HG03139 (cell line): ENCODE data around the gene KPRP.

Experiments
- ATAC-seq: cut with Tn5 transposase; IDR thresholded peaks from one replicate; pipeline ENCODE4 v1.9.1; 2021; ENCODE audit not compliant: unreplicated experiment

KPRP gene, protein sequence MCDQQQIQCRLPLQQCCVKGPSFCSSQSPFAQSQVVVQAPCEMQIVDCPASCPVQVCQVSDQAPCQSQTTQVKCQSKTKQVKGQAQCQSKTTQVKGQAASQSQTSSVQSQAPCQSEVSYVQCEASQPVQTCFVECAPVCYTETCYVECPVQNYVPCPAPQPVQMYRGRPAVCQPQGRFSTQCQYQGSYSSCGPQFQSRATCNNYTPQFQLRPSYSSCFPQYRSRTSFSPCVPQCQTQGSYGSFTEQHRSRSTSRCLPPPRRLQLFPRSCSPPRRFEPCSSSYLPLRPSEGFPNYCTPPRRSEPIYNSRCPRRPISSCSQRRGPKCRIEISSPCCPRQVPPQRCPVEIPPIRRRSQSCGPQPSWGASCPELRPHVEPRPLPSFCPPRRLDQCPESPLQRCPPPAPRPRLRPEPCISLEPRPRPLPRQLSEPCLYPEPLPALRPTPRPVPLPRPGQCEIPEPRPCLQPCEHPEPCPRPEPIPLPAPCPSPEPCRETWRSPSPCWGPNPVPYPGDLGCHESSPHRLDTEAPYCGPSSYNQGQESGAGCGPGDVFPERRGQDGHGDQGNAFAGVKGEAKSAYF

DNA sequence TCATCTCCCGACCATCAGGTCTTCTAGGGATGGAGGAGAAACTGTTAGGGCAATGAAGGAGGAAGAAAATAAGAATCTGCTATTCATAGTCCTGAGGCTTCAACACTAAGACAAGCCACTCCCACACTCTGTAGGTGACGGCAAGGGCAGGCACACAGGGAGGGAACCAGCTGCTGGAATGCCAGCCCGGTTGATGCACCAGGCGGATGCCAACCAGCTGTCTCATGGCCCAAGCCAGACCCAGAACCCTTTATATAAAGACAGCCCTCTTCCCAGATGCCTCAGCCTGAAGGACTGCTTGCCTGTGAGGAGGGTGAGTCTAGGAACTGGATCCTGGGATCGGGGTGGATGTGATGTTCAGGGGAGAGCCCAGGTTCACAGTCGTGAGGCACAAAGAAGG, at the start of gene KPRP:
Gene KPRP (plus strand): TSS at position 279 of the 400 bp plus-strand sequence. CDS start 1,564 bp downstream, outside the sequence.
- ATAC-seq: no peak

DNA sequence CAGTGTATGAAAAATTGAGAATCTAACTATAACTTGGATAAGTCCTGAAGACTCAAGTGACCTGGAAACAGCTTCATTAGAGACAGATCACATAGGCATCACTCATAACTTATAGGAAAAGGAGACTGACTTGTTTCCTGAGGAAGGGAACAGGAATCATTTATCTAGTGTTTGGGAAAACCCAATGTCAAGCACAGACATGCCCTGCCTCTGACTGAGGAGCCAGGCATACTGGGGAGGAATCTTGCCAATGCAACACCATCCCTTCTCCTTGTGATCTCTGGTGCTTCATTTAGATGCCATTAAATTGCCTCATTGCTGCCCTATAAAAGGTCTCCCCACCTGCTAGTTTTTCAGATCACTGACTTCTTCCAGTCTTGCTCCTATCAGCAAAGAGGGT, 39.6 kb upstream of the KPRP start:
- ATAC-seq: no peak

DNA sequence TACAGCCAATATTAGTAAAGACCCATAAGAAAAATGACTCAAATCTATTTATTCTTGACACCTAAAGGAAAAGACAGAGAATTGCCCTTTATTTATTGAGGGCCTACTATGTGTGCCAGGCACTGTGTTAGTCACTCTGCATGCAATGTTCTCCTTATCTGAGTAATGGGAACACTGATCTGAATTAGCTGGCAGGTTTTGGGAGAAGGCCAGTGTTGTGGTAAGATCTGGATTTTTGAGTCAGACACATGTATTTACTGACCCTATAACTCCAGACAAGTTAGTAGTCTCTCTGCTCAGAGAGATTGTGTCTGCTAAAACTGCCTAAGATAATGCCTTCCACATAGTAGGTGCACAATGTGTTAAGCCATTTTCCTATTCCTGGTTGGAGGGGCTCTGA, 32.6 kb upstream of the KPRP start:
- no peak for ATAC-seq

DNA sequence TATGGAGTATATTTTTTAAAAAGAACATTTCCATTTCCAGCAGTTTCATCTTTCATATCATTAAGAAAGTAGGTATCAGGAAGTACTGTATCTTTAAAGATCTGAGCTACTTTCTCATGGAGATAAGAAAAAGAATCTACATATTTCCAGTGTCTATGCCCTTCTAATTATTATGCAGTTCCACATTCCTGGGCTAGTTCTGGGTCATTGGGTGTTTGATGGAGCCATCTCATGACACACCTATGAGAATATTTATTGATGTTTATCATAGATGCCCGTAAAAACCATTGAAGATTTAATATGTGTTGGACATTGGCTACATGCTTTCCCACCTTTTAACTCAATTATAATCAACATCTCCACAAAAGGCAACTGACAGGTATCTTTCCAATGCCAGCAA, 28.8 kb upstream of the KPRP start:
- no peak for ATAC-seq

DNA sequence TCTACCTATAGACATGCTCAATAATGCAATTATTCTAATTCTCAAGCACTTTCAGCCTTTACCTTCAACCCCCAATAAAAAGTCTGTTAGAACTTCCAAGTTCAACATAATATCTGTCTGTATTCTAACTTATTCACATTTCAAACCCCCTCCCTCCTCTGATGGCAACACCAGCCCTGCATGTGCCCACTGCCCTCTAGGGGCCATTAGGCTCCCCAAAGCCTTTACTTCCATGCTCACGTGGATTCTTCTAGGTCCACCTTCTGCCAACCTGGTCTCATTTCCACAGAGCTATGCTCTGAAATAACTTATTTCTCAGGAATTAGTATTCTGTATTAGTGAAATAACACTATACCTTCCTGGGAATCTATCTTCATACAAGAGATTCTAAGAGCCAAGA, 22.2 kb upstream of the KPRP start:
- no peak for ATAC-seq

DNA sequence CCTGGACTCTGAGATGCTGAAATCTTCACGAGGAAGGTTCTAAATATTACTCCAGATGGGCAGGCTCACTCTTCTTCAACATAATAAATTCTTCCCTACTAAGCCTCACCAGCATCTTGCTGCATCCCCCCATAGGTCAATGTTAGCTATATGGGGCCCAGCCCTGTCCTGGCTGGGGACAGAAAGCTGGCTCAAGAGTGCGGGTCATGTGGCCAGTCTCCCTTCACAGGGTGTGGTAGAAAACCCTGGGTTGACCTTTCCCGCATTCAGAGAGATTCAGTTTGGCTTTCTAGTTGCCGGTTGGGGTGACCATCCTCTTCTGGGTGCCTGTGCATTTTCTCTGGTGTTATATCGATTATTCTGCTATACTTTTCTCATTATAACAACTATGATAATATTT, 19.8 kb upstream of the KPRP start:
- no peak for ATAC-seq

DNA sequence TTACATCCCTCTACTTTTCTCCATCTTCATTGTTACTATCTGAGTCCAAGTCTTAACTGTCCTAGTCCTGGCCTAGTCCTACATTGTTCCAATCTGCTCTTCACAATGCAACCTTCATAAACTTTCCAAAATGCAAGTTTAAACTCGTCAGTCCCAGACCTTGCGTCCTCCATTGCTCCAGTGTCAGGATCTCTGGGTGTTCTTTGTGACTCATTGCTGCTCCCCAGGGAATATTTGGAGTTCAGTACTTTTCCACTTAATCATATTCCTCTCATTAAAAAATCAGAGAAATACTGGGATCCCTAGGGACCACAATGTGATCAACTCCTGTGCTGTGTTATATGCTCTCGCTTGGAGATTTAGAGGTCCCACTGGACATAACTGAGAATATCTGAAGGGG, 18.0 kb upstream of the KPRP start:
- ATAC-seq: no peak

DNA sequence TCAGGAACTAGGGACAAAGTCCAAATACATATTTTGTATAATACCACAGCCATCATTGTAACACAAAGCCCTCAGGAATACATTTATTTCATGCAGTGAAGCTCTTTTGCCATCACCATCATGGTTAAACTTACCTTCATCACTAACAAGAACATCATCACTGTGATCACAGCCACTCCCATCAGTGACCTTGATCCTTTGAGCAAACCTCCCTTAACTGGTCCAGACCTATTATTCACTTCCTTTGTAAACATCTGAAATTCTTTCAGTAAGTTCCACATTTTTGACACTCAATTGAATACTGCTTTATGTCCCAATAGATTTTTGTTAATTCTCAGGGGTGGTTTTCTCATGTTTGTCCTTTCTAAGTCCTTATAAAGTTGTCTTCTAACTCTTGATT, 16.2 kb upstream of the KPRP start:
- ATAC-seq: no peak

DNA sequence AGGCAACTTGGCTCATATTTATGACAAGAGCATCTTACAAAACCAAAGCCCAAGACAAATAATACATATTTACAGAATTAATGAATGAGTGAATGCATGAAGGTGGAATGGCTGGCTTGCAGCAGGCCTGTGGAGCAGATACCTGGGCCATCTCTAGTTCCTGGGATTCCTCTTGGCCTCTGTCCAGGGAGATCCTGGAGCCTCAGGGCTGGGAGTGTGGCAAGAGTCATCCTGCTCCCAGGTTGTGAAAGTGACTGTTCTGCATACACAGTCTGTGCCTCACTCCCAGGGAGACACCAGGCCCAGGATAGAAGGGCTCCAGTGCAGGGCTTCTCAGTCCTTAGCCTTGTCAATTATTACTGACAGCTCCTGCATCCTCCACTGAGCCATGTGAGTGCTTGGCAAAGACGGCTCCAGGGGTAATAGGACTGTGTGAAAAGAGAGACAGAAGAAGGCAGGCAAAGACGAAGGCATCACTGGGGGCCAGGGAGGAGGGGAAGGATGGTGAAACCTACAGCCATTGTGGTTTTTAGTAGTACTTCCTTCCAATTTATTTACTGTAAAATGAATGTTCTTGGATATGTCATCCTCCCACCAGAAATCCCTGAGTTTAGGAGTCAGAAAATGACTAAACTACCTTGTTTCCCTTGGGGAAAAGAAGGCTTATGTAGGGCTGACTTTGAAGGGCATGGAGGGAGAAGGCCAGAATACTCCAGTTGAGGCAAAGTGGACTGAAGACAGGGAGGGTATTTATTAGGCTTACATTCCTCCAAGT, 14.3 kb upstream of the KPRP start:
- no peak for ATAC-seq

DNA sequence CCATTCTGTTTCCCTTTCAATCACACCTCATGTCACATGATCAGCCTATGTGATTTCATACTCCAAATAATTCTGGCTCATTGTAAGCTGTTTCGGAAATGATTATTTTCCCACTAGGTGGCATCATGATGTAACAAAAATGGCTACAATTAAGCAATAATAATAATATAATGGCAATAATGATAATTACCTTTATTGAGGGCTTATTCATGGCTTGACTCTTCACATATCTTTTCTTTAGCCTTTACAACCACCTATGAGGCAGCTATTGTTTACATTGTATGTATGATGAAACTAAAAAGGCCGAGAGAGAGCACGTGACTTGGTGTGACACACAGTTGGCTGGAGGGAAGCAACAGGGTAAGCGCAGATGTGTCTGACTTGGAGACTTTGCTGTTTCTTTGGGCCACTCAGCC, 12.5 kb upstream of the KPRP start:
- no peak for ATAC-seq

DNA sequence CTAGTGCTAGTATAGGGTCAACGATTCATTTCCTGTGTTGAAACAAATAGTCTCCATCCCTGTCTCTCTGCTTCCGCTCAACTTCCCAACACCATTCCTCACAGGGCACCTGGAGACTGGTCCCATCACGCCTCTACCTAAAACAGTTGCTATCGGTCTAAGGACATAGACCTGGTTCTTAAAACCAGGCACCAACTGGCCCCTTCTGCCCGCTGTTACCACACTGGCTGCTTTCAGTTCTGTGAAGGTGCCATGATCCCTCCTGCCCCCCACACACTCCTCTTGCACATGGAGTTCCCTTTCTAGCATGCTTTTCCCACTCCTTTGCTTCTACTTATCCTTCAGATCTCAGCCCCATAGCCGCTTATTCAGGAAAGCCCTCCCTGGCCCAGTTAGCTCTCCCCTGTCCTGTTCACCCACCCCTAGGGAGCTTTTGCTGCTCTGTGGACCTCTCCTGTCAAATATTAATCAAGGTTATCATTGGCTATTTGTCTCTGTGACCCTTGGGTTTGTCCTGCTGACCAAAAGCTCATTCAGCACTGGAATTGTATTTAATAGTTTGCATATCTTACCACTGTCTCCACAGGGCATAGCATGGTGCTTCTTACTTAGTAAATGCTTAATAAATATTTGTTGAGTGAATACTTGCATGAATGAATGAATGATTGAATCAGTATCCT, 11.9 kb upstream of the KPRP start:
- no peak for ATAC-seq

DNA sequence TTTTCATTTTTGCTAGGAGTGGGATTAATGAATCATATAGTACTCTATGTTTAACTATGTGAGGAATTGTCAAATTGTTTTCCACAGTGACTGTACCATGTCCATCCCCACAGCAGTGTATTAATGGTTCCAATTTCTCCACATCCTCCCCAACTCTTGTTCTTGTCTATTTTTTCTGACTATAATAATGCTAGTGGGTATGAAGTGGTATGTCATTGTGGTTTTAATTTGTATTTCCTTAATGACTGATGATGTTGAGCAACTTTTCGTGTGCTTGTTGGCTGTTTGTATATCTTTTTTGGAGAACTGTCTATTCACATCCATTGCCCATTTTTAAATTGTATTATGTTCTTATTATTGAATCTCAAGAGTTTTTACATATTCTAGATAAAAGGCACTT, 10.0 kb upstream of the KPRP start:
- no peak for ATAC-seq

DNA sequence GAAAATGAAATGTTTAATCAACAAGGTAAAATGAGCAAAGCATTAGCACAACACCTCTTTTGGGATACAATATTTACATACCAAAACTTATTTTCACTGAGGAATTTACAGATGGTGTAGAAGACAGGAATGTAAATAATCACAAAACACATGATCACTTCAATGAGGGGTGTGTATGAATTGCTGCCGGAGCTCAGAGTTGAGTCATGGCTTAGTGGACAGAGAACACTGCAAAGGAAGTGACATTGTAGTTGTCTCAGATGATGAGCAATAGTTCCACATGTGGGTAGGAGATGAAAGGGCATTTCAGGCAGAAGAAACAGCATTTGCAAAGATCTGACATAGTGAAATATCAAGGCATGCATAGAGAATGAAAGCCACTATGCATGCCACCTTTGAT, 5.6 kb upstream of the KPRP start:
- no peak for ATAC-seq

DNA sequence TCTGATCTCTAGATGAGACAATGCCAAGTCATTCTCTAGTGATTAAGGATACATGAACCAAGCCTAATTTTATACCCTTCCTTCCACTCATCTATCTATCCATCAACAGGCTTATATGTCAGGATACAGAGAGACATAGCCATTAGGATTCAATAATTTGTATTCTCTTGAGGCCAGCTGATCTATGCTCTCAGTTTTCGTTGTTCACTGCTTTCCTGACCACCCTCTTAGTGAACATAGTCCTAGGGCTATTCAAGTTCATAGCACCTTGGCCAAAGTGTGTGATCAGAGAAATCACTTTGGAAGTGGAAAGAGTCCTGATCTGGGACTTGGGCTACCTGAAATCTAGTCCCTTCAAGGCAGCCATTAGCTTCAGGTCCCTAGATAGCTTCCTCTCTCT, 4.2 kb upstream of the KPRP start:
- ATAC-seq: no peak

DNA sequence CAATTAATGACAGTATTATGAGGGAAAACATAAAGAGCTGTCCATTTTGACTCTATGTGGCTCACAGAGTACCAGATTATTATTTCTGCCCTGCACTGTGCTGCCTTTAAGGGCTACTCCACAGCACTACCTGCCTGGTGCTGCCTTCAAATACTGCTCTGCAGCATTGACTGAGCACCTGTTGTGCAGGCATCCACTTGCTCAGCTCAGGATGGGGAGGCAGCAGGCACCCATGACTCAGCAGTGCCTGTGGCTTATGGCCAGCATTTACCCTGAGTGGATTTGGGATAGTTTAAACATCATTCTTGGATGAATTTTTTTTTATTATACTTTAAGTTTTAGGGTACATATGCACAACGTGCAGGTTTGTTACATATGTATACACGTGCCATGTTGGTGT, 953 bp upstream of the KPRP start:
- ATAC-seq: no peak

DNA sequence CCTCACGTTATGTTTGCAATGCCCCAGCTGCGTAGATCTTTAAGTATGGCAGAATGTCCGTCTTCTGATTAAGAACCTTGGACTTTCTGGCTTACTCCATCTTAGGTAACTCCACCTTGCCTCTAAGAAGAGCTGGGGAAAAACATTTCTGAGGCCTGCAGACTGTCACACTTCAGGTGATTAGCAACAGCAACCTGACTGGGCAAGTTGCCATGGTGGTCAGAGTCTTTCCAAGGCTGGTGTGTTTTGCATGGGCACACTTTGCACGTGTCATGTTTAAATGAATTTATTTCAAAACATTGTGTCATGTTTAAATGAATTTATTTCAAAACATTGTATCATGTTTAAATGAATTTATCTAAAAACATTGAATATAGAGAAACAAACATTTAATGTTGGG, 811 bp downstream of the KPRP start:
- ATAC-seq: no peak

DNA sequence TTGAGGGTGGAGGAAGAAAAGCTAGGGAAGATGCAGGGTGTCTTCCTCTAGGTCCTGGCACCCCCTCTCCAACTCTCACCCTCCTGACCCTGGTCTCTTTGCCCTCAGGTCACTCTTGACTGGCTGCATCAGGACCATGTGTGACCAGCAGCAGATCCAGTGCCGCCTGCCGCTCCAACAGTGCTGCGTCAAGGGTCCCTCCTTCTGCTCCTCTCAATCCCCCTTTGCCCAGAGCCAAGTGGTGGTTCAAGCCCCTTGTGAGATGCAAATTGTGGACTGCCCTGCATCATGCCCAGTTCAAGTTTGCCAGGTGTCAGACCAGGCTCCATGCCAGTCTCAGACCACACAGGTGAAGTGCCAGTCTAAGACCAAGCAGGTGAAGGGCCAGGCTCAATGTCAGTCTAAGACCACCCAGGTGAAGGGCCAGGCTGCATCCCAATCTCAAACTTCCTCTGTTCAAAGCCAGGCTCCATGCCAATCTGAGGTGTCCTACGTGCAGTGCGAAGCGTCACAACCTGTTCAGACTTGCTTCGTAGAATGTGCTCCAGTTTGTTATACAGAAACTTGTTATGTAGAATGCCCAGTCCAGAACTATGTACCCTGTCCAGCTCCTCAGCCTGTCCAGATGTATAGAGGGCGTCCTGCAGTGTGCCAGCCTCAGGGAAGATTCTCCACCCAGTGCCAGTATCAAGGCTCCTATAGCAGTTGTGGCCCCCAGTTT, 1.8 kb downstream of the KPRP start:
- ATAC-seq: no peak

DNA sequence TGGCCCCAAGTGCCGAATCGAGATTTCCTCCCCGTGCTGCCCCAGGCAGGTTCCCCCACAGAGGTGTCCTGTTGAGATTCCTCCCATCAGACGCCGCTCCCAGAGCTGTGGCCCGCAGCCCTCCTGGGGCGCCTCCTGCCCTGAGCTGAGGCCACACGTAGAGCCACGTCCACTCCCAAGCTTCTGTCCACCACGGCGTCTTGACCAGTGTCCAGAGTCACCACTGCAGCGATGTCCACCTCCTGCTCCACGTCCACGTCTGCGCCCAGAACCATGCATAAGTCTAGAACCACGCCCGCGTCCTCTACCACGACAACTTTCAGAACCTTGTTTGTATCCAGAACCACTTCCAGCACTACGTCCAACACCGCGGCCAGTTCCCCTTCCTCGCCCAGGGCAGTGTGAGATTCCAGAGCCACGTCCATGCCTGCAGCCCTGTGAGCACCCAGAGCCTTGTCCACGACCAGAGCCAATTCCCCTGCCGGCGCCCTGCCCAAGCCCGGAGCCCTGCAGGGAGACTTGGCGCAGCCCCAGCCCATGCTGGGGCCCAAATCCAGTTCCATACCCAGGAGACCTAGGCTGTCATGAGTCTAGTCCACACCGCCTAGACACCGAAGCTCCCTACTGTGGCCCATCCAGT, 2.8 kb downstream of the KPRP start:
- no peak for ATAC-seq

DNA sequence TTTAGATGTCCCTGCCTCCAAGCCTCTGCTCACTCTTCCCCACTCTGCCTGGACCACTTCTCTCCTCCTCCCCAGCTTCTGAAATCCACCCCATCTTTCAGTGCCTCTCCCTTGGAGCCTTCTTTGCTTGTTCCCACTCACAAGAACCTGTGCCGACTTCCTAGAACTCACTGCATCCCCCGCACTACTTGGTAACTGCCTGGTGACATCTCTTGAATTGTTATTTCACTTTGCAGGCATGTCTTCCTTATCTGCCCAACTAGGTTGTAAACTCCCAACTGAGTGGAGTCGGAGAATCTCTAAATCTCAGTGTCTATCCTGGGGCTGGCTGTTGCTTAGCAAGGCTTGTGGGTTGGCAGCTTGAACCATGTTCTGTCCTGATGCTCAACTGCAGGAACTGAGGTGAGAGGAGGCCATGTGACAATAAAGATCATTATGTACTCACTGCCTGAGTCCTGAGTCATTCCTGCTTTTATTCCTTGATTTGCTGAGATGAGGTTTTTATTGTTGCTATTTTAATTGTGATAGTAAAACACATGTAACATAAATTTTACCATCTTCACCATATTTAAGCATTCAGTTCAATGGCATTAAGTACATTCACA, 3.9 kb downstream of the KPRP start:
- ATAC-seq: no peak
